CMK (cell line): ENCODE data around the gene DNMT1.

ENCODE experiments used
- DNase-seq: peaks from one replicate; pipeline ENCODE4 v3.0.0-alpha.2; 2010; ENCODE audit warnings: low read depth

Gene DNMT1

DNA sequence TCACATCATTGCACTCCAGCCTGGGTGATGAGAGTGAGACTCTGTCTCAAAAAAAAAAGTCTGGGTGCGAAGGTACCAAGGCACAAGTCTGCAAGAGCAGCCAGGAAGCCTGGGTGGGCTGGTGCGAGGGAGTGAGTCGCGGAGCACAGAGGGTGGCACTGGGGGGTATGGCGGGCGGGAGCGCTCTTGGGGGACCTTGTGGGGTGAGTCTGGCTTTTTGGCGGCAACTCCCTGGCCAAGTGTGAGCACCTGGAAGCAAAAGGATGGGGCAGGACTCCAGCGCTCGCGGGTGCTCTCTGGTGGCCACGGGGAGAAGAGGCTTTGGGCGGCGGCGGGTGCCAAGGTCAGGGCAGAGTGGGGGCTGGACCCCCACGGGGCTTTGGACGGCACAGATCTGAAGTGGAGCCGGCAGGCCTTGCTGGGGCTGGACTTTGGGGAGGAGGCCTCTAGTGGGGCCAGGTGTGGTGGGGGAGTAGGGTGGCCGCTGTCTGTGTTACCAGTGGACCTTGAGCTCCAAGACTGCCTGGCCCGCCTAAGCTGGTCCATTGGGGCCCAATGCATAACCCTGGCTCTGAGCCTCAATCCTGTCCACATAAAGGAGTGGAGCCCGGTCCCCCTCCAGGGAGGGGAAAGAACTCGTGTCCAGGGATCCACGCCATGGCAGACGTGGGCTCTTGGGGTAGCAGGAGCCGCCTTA, 81.7 kb downstream of the DNMT1 start:
- no peak for DNase-seq

DNA sequence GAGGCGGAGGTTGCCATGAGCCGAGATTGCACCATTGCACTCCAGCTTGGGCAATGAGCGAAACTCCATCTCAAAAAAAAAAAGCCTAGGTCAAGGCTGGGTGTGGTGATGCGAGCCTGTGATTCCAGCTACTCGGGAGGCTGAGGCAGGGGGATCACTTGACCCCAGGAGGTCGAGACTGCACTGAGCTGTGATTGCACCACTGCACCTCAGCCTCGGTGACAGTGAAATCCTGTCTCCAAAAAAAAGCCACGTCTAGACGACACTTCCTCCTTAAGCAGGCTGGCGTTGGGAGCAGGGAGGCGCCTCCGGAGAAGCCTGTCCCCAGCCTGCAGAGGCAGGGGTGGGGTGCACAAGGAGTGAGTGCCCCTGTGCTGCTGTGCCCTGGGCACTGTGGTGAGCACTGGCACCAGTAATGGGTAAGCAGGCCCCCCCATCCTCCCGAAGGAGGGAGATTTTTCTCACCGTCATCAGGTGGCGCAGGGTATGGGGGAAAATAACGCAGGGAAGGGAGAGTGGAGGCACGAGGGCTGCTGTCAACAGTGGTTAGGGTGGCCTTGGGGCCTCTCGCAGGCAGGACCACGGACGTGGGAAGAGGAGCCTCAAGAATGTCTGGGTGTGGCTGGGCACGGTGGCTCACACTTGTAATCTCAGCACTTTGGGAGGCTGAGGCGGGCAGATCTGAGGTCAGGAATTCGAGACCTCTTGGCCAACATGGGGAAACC, 82.6 kb downstream of the DNMT1 start:
- DNase-seq: no peak

DNA sequence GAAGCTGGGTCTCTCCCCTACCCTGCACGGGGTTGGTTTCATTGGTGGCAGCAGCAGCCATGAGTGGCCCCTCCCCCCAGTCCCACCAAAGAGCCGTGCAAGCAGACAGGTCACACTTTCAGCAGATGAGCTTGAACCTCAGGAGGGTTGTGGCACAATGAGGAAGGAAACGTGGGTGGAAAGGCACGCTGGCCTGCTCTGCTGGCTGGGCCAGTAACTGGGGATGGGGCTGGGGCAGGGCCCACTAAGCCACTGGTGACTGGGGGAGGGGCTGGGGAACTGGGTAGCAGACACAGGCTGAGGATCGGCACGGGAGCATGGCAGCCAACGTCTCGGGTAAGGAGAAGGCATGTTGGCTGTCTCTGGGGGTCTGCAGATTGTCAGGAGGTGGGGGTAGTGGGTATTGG, 83.3 kb downstream of the DNMT1 start, which contains the start of gene P2RY11:
TSS of gene P2RY11 (plus strand) at position 289 of the 407 bp plus-strand sequence. CDS start at position 318, 29 bp downstream.
- DNase-seq: no peak

DNA sequence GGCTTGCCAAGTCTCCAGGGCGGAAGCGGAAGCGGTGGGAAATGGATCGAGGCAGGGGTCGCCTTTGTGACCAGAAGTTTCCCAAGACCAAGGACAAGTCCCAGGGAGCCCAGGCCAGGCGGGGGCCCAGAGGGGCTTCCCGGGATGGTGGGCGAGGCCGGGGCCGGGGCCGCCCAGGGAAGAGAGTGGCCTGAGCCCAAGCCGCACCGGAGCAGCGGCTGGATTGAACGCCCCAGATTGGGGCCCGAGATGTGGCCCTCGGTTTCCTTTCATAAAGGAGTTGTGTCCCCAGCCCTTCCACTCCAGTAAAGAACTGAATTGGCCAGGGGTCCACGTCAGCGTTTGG, 83.8 kb downstream of the DNMT1 start:
- no peak for DNase-seq

DNA sequence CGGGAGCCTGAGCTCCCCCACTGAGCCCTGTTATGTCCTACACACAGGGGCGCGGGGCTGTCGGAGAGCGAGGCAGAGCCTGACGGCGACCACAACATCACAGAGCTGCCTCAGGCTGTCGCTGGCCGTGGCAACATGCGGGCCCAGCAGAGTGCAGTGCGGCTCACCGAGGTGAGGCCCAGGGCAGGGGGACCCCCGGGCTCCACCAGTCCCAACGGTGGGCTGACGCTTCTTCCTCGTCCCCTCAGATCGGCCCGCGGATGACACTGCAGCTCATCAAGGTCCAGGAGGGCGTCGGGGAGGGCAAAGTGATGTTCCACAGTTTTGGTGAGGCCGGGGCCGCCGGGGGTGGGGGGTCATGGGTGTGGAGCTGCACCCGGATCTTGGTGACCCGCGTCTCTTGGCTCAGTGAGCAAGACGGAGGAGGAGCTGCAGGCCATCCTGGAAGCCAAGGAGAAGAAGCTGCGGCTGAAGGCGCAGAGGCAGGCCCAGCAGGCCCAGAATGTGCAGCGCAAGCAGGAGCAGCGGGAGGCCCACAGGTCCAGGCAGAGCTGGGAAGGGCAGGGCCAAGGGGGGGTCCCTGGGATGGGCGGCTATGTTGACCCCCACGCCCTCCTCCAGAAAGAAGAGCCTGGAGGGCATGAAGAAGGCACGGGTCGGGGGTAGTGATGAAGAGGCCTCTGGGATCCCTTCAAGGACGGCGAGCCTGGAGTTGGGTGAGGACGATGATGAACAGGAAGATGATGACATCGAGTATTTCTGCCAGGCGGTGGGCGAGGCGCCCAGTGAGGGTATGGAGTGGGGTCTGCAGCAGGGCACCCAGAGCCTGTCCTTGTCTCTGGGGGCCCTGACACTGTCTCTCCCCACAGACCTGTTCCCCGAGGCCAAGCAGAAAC, 84.4 kb downstream of the DNMT1 start:
- no peak for DNase-seq

DNA sequence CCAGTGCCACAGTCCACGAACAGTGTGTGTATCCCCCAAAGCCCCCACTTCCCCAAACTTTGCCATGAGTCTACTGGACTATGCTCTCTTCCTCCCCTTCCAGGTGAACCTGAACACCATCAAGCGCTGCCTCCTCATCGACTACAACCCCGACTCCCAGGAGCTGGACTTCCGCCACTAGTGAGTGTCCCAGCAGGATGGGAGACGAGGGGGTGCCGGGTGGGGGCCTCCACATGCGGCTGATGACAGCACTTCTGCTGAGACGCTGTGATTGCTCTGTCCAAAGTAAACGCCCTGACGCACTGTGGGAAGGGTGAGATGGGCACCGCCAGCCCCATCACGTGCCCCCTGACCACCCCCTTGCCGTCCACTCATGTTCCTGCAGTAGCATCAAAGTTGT, 85.2 kb downstream of the DNMT1 start:
- DNase-seq: no peak

DNA sequence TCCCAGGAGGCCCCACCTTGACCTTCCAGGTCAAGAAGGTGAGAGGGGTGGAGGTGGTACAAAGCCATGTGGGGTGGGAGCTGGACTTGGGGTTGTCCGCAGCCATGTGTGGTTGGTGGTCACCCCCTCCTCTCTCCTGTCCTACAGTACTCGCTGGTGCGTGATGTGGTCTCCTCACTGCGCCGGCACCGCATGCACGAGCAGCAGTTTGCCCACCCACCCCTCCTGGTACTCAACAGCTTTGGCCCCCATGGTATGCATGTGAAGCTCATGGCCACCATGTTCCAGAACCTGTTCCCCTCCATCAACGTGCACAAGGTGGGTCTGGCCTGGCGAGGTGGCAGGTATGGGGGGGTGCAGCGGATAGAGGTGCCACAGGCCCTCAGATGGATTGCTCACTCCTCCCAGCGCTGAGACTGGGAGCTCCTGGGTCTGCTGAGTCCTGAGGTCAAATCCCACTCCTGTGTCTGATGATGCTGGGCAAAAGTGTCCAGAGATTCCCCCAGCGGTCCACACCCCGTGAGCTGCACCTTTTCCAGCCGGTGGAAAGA, 86.9 kb downstream of the DNMT1 start:
- DNase-seq: no peak

DNA sequence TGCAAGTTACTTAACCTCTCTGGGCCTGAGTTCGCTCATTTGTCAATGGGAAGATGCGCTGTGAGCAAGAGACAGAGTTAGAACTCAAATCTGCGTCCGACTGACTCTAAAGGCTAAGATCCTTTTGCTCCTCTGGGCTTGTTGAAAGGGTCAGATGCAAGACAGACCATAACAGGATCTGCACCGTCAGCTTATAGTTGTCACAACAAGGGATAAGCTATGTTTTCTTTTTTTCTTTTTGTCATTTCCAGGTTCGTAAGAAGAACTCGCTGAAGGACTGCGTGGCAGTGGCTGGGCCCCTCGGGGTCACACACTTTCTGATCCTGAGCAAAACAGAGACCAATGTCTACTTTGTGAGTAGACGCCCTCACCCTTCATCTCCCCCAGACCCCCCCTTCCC, 87.5 kb downstream of the DNMT1 start:
- no peak for DNase-seq

DNA sequence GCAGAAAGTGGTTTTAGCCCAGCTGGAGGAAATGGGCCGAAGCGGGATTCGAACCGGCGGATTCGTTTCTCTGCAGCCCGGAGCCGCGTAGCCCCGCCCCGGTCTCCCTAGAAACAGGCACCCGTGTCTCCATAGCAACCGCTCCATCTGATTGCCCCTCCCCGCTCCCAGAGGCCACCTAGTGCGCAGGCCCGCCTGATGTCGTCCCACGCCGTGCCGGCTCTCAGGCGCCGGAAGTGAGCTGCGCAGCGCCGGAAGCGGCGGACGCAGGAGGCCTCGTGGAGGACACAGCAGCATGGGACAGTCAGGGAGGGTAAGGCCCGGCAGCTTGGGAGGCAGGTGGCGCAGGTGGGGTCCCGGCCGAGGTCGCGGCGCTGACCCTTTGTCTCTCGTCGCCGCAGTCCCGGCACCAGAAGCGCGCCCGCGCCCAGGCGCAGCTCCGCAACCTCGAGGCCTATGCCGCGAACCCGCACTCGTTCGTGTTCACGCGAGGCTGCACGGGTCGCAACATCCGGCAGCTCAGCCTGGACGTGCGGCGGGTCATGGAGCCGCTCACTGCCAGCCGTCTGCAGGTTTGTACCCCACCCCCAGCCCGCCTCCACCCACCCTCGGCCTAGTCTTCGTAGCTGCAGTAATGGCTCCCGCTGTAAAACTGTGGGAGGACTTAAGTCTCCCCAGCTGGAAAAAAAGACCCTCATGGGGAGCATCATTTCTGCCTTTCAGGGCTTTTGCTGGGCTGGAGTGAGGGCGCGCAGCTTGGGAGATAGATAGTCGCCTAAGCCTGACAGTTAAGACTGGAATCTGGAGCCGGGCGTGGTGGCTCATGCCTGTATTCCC, 88.4 kb downstream of the DNMT1 start, which contains the start of gene PPAN:
TSS of gene PPAN (plus strand) at position 263 of the 837 bp plus-strand sequence. CDS start at position 296, 33 bp downstream.
- DNase-seq: peak; percentile 93

DNA sequence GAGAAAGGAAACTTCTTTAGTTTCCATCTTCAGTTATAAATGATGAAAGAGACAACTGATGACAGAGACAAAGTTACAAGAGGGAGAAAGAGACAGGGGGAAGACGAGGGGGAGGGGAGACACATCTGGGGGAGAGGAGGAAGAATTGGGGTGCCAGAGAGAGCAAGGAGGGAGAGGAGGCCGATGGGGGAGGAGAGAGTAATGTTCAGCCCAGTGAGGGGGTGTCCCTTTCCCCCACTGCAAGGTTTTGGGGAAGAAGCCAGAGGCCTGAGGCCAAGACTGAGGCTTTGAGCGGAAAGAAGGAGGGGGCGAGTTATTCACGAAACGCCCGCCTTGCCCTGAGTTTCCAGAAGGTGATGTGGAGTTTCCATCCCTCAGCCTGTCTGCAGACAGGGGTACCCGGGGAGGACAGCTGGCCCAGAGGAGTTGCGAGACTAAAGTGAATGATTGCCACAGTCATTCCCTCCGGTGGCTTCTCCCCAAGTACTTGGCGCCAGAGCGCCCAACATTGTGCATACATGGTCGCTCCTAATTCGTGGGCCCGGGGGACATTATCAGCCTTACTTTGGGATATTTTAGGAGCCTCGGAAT, 89.1 kb downstream of the DNMT1 start:
- DNase-seq: no peak

DNA sequence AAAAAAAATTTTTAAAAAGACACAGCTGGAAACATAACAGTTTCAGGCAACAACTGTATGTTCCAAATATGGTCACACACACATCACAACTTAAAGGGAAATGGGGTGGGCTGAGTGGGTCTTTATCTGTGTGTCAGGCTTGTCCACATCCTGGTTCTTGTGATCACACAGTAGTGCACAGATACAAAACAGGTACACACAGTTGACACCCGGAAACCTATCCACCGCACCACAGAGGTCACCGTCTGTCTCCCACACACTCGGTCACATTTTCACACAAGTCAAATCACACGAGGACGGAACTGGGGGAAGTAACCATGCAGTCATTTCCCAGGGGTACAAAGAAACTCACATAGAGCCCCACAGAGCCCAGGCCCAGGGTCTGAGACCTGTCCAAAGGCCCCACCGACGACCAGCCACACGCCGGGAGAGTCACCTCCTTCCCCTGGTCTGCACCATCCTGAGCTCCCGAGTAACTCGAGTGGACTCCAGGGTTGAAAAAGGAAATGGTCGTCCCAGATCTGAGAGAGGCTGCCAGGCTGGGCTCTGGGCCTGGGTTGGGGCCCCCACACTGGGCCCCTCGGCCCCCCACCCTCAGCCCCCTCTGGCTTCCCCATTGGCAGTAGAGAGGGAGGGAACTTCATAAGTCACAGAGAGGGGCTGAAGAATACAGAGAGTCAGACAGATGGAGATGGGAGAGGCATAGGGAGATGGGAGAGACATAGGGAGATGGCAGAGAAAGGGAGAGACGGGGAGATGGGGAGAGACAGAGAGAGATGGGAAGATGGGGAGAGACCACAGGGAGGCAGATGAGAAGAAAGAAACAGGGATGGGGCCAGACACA, 89.9 kb downstream of the DNMT1 start:
- DNase-seq: peak; percentile 95

DNA sequence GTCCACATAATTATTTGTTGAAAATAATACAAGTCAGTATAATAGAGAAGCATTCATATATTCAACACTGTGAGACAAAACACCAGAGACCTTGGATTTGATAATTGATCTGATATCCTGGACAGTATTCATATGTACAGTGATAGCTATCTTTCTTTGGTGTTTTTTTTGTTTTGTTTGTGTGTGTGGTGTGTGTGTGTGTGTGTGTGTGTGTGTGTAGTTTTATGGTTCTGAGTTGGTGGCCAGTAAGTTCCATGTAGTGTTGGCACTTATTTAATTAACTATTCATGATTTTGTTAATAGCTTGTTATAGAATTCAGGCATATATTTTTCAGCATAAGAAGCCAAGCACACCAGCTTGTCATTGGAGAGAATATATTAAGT, 90.6 kb downstream of the DNMT1 start:
- no peak for DNase-seq

DNA sequence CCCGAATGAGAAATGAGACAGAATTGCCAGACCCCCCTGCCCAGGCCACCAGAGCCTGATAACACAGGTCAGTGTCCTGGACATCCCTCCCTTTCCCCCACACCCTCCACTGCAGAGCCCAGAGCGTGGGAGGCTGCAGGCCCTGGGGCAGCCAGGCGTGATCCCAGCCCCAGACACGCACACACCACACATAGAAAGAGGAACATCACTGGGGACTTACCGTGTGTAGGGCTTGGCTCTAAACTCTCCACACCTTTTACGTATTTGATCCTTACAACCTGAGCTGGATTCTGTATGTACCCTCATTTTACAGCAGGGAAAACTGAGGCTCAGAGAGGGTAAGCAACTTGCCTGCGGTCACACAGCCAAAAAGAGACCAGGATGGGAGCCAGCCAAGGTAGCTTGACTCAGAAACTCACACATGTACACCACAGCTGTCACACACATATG, 91.9 kb downstream of the DNMT1 start:
- no peak for DNase-seq

DNA sequence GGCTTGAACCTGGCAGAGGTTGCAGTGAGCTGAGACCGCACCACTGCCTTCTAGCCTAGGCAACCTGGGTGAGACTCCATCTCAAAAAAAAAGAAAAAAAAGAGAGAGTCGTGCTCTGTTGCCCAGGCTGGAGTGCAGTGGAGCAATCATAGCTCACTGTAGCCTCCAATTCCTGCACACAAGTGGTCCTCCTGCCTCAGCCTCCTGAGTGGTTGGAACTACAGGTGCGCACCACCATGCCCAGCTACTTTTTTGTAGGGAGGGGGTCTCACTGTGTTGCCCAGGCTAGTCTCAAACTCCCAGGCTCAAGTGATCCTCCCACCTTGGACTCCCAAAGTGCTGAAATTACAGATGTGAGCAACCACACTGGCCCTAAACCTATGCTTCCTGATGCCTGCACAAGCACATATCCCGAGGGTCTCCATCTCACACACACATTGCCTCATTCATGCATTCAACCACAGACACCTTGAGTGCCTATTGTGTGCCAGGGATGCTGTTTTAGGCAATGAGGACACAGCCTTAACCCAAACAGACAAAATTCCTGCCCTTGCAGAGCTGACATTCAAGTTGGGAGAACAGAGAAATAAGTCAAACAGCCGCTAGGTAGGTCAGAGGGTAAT, 94.5 kb downstream of the DNMT1 start:
- DNase-seq: no peak

DNA sequence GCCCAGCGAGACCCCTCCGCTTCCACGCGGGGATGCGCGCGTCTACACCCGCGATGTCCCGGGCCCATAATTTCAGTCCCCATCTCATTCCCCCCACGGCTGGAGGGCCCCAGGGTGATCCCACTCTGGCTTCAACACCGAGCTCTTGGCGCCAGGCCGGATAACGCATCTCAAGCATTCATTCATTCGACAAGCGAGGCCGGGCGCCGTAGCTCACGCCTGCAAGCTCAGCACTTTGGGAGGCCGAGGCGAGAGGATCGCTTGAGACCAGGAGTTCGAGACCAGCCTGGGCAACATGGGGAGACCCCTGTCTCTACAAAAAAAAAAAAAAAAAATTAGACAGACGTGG, 98.2 kb downstream of the DNMT1 start:
- DNase-seq: no peak

DNA sequence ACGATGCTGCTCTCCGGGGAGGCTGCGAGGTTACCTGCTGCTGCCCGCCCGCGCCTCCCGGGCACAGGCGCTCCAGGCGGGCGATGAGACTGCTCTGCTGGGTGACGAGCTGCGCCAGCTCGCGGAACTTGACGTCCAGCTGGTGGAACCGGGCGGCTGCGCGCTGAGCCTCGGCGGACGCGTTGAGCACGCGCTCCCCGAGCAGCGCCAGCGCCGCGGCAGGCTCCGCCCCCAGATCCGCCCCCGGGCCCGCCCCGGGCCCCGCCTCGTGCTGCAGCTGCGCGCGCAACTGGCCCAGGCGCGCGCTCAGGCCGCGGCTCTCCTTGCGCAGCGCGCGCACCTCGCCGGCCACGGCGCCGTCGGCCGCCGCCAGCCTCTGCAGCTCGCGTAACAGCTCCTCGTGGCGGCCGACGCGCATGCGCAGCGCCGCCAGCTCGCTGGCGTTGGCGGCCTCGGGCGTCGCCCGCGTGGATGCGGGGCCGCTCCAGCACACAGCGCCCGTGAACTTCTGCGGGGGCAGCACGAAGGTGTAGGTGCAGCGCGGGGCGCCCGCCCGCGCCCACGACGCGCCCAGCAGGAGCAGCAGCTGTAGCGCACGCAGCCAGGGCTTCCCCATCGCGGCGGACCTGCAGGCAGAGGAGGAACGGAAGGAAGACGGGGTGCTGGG, 98.7 kb downstream of the DNMT1 start:
- DNase-seq: no peak

DNA sequence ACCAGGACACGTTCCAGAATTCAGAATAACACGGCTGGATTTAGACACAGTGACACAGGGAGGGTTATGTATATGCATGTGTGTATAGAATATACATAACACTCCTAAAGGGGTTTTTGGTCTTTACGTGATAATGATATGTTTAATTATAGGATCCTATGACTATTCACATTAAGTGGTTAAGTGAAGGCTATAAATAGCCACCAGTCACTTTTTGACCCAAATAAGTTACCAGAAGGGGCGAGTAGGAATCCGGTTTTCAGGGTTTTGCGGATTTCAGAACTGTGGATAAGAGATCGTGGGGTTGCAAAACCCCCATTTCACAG, 99.2 kb downstream of the DNMT1 start:
- no peak for DNase-seq

DNA sequence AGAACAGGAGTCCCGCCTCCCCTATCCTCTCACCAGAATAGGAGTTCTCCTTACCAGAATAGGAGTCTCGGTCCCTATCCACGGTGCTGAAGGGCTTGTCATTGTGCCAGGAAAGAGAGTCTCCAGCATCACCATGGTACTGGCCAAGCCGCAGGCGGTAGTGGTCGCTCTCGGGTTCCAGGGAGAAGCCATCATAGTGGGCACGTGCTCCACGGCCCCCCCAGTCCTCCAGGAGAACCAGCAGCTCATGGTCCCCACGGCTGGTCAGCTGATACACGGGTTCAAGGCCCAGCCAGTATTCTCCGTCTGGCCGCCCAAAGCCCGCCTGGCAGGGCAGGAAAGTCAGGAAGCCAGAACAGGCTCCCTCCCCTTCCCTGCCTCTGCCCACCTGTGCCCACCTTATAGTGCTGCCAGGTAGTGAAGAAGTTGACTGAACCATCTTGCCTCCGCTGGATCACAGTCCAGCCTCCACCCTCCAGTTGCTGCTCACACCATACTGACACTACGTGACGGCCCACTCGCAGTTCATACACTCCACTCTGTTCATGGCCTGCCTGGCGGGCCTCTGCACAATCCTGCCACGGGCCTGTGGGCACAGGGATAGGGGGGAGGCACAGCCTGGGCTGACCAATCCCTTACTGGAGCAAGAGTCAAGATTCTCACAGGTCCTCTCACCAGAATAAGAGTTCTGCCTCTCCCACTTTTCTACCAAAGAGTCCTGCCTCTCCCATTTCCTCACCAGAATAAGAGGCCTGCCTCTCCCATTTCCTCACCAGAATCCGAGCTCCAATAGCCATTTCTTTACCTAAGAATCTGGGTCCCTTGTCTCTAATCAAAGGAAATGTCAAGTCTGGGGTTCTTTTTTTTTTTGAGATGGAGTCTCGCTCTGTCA, 101.2 kb downstream of the DNMT1 start:
- DNase-seq: no peak
